GM12878 (cell line): ENCODE data around the gene TNIP2. TPM values are rescaled to one million over a fixed set of nuclear protein-coding genes. Genes with fewer than 3 reads are reported as not detected.

Experiments used
- ATAC-seq: fragments of 200-7000 bp; cut with Tn5 transposase; 3 replicates; pipeline ENCODE4 v1.9.1; 2020; ENCODE audit warnings: mild to moderate bottlenecking, moderate library complexity
- BruUV-seq: library from RNA; stranded (reverse); fragments of 400-500 nt; replicated peaks from 2 replicates; lab custom pipeline; 2021; lab: Mats Ljungman, UMichigan
- CTCF ChIA-PET: fragments of 300-600 bp; sonication (Branson Sonifier 250); formaldehyde crosslinking; extraction: SDS; loops from one replicate; lab custom pipeline; 2021; ENCODE audit warnings: inconsistent platforms; lab: Yijun Ruan, JAX
- POLR2A ChIA-PET: fragments of 350-600 bp; formaldehyde crosslinking; extraction: SDS; loops from one replicate; lab custom pipeline; 2021; ENCODE audit warnings: inconsistent platforms; lab: Charles Lee
- RAD21 ChIA-PET: fragments of 300-600 bp; sonication (Branson Sonifier 250); formaldehyde crosslinking; loops from one replicate; lab custom pipeline; 2023; ENCODE audit warnings: antibody characterized with exemption; ENCODE audit not compliant: unreplicated experiment; lab: Charles Lee
- SMC1A ChIA-PET: fragments of 300-600 bp; sonication (Branson Sonifier 250); formaldehyde crosslinking; loops from one replicate; lab custom pipeline; 2023; ENCODE audit not compliant: unreplicated experiment, uncharacterized antibody; lab: Charles Lee
- DNase-seq: peaks from one replicate; pipeline ENCODE4 v3.0.0-alpha.2; 2011; ENCODE audit warnings: low read depth, low spot score
- FAIRE-seq: peaks from 3 replicates; lab custom pipeline; 2011; peaks lifted over from hg19 to GRCh38; lab: Jason Lieb, UNC
- H2AFZ ChIP-seq: 2 replicates; pipeline ENCODE4 v1.6.0; 2011; ENCODE audit warnings: low read depth, low read length, control low read depth; ENCODE audit not compliant: control insufficient read depth
- H3K27ac ChIP-seq: 2 replicates; pipeline ENCODE4 v1.5.1; 2011; ENCODE audit warnings: control low read depth; ENCODE audit not compliant: control insufficient read depth, insufficient read depth
- H3K27me3 ChIP-seq, 2 experiments: replicated peaks in 1 of 2; 2 replicates each; pipeline versions ENCODE4 v1.6.0 to v1.6.1; 2011; ENCODE audit warnings: low read length in 1 of 2; ENCODE audit not compliant: control insufficient read depth in 2 of 2, insufficient read depth in 2 of 2
- H3K36me3 ChIP-seq, 2 experiments: 2 replicates each; pipeline ENCODE4 v1.5.1; 2011; ENCODE audit warnings: low read length in 1 of 2; ENCODE audit not compliant: control insufficient read depth in 2 of 2, insufficient read depth in 2 of 2
- H3K4me1 ChIP-seq: 2 replicates; pipeline ENCODE4 v1.6.1; 2011; ENCODE audit warnings: mild to moderate bottlenecking, low read length, moderate library complexity, mixed read lengths; ENCODE audit not compliant: control insufficient read depth, insufficient read depth
- H3K4me2 ChIP-seq: 2 replicates; pipeline ENCODE4 v1.6.0; 2011; ENCODE audit warnings: control low read depth; ENCODE audit not compliant: control insufficient read depth, insufficient read depth
- H3K4me3 ChIP-seq: fragments of 200-600 bp; sonication (generic); 2 replicates; pipeline ENCODE4 v1.5.1; 2016
- H3K79me2 ChIP-seq: 2 replicates; pipeline ENCODE4 v1.6.0; 2011; ENCODE audit warnings: low read length; ENCODE audit not compliant: control insufficient read depth, insufficient read depth
- H3K9ac ChIP-seq: 2 replicates; pipeline ENCODE4 v1.8.0; 2011; ENCODE audit warnings: low read length, control low read depth, mixed read lengths; ENCODE audit not compliant: control insufficient read depth, insufficient read depth
- H3K9me3 ChIP-seq: replicated peaks from 3 replicates; pipeline ENCODE4 v1.5.1; 2011; ENCODE audit warnings: mild to moderate bottlenecking, low read length; ENCODE audit not compliant: control insufficient read depth, insufficient read depth
- H4K20me1 ChIP-seq: 2 replicates; pipeline ENCODE4 v1.6.0; 2011; ENCODE audit not compliant: control insufficient read depth, insufficient read depth
- RCOR1 ChIP-seq: conservative IDR thresholded peaks from 2 replicates; pipeline ENCODE4 v1.6.1; 2012; ENCODE audit warnings: low read depth, low read length, improper control_type of control experiment
- RELA ChIP-seq: fragments of 450-650 bp; IDR thresholded peaks from 2 replicates; pipeline ENCODE4 v1.8.0; 2014; ENCODE audit warnings: borderline replicate concordance; ENCODE audit not compliant: partially characterized antibody
- ZNF207 ChIP-seq: fragments of 450-650 bp; IDR thresholded peaks from 2 replicates; pipeline ENCODE4 v1.6.1; 2014; ENCODE audit warnings: antibody characterized with exemption, mild to moderate bottlenecking, borderline replicate concordance
- WGBS: methylation state at CpG from one replicate; pipeline ENCODE4 v1.1.6; 2016; ENCODE audit warnings: low lambda C conversion rate; ENCODE audit not compliant: insufficient replicate concordance, insufficient coverage; ENCODE audit errors: missing lambda C conversion rate; 5-methylcytosine and 5-hydroxymethylcytosine counted together
- in situ Hi-C: fragments of 300-500 bp; cut with MboI; formaldehyde crosslinking; loops from 9 replicates; pipeline ENCODE4 v1.14.3; 2018; ENCODE audit warnings: mixed read lengths
- intact Hi-C: fragments of 100-400 bp; cut with micrococcal nuclease; formaldehyde crosslinking; loops from one replicate; pipeline ENCODE4 v1.14.2; 2022; ENCODE audit not compliant: unreplicated experiment
- polyA plus RNA-seq, 11 experiments: library from polyadenylated mRNA; depleted of rRNA in 4 of 11; unstranded in 6 of 11; stranded (reverse) in 5 of 11; fragments of >200 nt; fragmentation: Nextera tagmentation in 4 of 11; fragmentation: Illumina TruSeq in 1 of 11; extraction: Ambion mirVana in 4 of 11; extraction: Trizol in 1 of 11; gene quantifications; 1 replicate in 1 of 11; 2 replicates in 10 of 11; pipeline versions ENCODE4 v1.2.1 to v1.2.3, GENCODE V29; 2011 to 2016; ENCODE audit warnings: inconsistent platforms in 2 of 11, missing spikeins in 2 of 11, low read depth in 1 of 11
- total RNA-seq, 4 experiments: library from RNA; depleted of rRNA in 3 of 4; stranded (reverse); fragments of >200 nt in 3 of 4; fragmentation: Illumina TruSeq in 1 of 4; extraction: Trizol in 1 of 4; gene quantifications; 2 replicates each; pipeline versions ENCODE4 v1.2.1 to v1.2.3, GENCODE V29; 2013 to 2021
- TF ChIP-seq, protein P1 (sequence below): fragments of 450-650 bp; IDR thresholded peaks from 2 replicates; pipeline ENCODE4 v1.6.1; 2017; ENCODE audit warnings: mild to moderate bottlenecking, low read depth, inconsistent platforms; ENCODE audit not compliant: poor library complexity, severe bottlenecking
- TF ChIP-seq, protein P2 (sequence below): IDR thresholded peaks from 2 replicates; pipeline ENCODE4 v1.6.1; 2012; ENCODE audit warnings: mild to moderate bottlenecking, low read depth, low read length

The TNIP2 gene
- total and polyA plus RNA-seq, 10 of the 15 experiments (the other 5 are each of a cell fraction or from before 2014, with no cell fraction given), result 1.4 to 64.9 (median 45.5) TPM

DNA sequence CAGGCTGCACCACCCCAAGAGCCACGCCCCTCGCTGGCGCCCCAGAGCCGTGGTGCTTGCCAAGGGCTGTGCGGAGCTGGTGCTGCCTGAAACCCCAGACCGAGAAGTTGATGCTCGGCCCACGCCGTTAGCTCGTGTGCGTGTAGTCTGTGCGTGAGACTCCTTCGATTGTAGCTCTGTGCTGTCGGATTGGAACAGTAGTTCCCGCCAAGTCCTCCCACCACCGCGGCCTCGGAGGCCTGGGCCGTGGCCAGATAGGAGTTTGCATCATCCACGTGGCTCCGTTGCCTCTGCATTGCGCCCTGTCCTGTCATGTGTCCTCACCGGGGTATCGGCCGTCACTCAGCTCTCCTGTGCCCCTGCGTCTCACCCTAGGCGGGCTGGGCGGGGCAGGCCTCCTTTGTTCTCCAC, 24.2 kb downstream of the TNIP2 start:
- intact Hi-C loops, result no loop called here
- H3K4me1 ChIP-seq, result peaks cover 3% of the 10 kb centered on the region; the same call in 1 of the 2 replicates
- H4K20me1 ChIP-seq, result no peaks in the 10 kb centered on the region
- in situ Hi-C loops, result no loop called here
- ATAC-seq, result no peak
- no peak for DNase-seq
- peaks cover 8 to 9% of the 10 kb centered on the region in 2 experiments; a peak in 3 of 4 replicates for H3K36me3 ChIP-seq
- FAIRE-seq, result no peak
- CTCF ChIA-PET, result no interaction called here
- RAD21 ChIA-PET, result no interaction called here
- H3K27me3 ChIP-seq, result no peaks in the 10 kb centered on the region
- no peak overlapping the region for H2AFZ ChIP-seq
- TF ChIP-seq ZNF207 (no peak), RELA (no peak), RCOR1 (no peak)
- TF ChIP-seq, protein P1, sequence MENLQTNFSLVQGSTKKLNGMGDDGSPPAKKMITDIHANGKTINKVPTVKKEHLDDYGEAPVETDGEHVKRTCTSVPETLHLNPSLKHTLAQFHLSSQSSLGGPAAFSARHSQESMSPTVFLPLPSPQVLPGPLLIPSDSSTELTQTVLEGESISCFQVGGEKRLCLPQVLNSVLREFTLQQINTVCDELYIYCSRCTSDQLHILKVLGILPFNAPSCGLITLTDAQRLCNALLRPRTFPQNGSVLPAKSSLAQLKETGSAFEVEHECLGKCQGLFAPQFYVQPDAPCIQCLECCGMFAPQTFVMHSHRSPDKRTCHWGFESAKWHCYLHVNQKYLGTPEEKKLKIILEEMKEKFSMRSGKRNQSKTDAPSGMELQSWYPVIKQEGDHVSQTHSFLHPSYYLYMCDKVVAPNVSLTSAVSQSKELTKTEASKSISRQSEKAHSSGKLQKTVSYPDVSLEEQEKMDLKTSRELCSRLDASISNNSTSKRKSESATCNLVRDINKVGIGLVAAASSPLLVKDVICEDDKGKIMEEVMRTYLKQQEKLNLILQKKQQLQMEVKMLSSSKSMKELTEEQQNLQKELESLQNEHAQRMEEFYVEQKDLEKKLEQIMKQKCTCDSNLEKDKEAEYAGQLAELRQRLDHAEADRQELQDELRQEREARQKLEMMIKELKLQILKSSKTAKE, result no peak
- TF ChIP-seq, protein P2, sequence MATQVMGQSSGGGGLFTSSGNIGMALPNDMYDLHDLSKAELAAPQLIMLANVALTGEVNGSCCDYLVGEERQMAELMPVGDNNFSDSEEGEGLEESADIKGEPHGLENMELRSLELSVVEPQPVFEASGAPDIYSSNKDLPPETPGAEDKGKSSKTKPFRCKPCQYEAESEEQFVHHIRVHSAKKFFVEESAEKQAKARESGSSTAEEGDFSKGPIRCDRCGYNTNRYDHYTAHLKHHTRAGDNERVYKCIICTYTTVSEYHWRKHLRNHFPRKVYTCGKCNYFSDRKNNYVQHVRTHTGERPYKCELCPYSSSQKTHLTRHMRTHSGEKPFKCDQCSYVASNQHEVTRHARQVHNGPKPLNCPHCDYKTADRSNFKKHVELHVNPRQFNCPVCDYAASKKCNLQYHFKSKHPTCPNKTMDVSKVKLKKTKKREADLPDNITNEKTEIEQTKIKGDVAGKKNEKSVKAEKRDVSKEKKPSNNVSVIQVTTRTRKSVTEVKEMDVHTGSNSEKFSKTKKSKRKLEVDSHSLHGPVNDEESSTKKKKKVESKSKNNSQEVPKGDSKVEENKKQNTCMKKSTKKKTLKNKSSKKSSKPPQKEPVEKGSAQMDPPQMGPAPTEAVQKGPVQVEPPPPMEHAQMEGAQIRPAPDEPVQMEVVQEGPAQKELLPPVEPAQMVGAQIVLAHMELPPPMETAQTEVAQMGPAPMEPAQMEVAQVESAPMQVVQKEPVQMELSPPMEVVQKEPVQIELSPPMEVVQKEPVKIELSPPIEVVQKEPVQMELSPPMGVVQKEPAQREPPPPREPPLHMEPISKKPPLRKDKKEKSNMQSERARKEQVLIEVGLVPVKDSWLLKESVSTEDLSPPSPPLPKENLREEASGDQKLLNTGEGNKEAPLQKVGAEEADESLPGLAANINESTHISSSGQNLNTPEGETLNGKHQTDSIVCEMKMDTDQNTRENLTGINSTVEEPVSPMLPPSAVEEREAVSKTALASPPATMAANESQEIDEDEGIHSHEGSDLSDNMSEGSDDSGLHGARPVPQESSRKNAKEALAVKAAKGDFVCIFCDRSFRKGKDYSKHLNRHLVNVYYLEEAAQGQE, result no peak
- H3K9ac ChIP-seq, result no peak overlapping the region
- POLR2A ChIA-PET, result interaction anchor here (0.6 kb wide), 1 partner anchor 19 kb away, joined by 3 read pairs; no protein-coding TSS in a partner anchor
- H3K9me3 ChIP-seq, result no peaks in the 10 kb centered on the region; the same call in 2 of the 3 replicates
- H3K79me2 ChIP-seq, result no peaks in the 10 kb centered on the region
- no peak overlapping the region for H3K27ac ChIP-seq
- no peak overlapping the region for H3K4me2 ChIP-seq
- no peak overlapping the region for H3K4me3 ChIP-seq
- WGBS, result over 99% methylated on average over 27 of the region's 28 CpGs
- BruUV-seq, result no TSS peak
- SMC1A ChIA-PET, result interaction anchor here (1.1 kb wide), 1 partner anchor 14 kb away, joined by 3 read pairs; no protein-coding TSS in a partner anchor
